AG04449 (cell line): ENCODE results near the gene PTPA.
A peak's percentile ranks its signal among the peaks of the same experiment; 100 is the strongest.

Experiments
- CTCF ChIA-PET: fragments of 350-600 bp; formaldehyde crosslinking; extraction: SDS; loops from one replicate; lab custom pipeline; 2021; ENCODE audit warnings: antibody characterized with exemption; lab: Yijun Ruan, JAX
- POLR2A ChIA-PET: fragments of 400-600, 350-600 bp; formaldehyde crosslinking; extraction: SDS; loops from one replicate; lab custom pipeline; 2020; ENCODE audit warnings: antibody characterized with exemption, inconsistent platforms; lab: Yijun Ruan, JAX
- DNase-seq: peaks from one replicate; pipeline ENCODE4 v3.0.0-alpha.2; 2010; ENCODE audit warnings: low read depth, low spot score
- H3K4me3 ChIP-seq: 2 replicates; pipeline ENCODE4 v1.5.1; 2011; ENCODE audit warnings: low read depth, mild to moderate bottlenecking, control low read depth, low read length
- CTCF ChIP-seq: IDR thresholded peaks from one replicate; pipeline ENCODE4 v1.5.1; 2011; ENCODE audit warnings: mild to moderate bottlenecking, moderate library complexity, low read length, control low read depth, inconsistent platforms; ENCODE audit not compliant: insufficient read depth; ENCODE audit errors: missing control alignments

The PTPA gene

DNA sequence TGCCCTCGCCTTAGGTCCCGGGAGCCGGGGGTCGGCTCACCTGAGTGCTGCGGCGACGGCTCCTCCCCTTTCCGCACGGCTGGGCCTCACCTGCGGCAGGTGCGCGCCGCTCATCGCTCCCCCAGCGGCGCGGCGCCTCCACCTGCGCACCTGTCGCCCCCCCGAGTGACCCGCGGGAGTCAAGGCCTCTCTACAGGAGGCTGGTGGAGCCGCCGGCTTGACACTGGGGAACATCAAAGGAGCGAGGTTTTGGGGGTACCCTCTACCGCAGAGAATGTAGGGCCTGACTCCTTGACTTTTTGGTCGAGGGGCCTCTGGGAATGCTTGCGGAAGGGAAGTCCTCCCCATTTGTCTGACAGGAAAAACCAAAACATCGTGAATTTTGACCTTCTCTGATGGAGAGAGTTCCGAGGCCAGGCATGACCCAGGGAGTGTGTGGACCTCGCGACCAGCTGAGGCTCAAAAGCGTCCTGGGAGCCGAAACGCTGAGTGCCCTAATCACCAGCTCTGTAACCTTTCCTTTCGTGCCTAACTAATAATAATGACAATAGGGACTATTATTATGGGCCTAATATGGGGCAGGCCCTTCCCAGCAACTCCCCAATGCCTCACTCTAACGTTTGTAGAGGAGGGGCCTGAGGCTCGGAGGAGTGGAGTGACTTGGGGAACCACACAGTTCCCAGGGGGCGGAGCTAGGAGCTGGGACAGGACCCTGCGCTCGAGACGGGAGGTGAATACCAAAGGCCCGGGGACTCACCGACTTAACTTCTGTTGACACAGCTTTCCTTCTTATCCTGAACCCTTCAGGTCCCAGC is 67.6 kb downstream of the PTPA start:
- no peak for DNase-seq
- TF ChIP-seq CTCF, result no peak
- peak overlapping the region; percentile 46 for H3K4me3 ChIP-seq
- POLR2A ChIA-PET, result interaction anchor here (0.6 to 9.1 kb wide), 60 partner anchors 9 to 850 kb away, joined by 3 to 233 read pairs (median 5); partner anchors contain the start of genes NTMT1 and PTPA
- CTCF ChIA-PET, result interaction anchor here (0.9 to 15.2 kb wide), 4 partner anchors 10 to 303 kb away, joined by 3 to 345 read pairs (median 6); no protein-coding TSS in a partner anchor

- no peak for DNase-seq
- ChIA-PET POLR2A (interaction anchor here (1.1 kb wide), 1 partner anchor 315 kb away, joined by 5 read pairs; no protein-coding TSS in a partner anchor), CTCF (interaction anchor here (1.1 to 2.2 kb wide), 3 partner anchors 10 to 38 kb away, joined by 3 to 7 read pairs (median 3); no protein-coding TSS in a partner anchor)
Observed at GRCh38 chr9:129181246-129181645, 70.0 kb downstream of the PTPA start.

GRCh38 chr9:129182122-129182521 is 70.9 kb downstream of the PTPA start:
- ChIA-PET CTCF (interaction anchor here (1.1 to 1.8 kb wide), 3 partner anchors 9 to 50 kb away, joined by 3 to 5 read pairs (median 3); no protein-coding TSS in a partner anchor), POLR2A (no interaction called here)
- DNase-seq, result no peak
- no peak for TF ChIP-seq CTCF
- H3K4me3 ChIP-seq, result no peak overlapping the region

More at GRCh38 chr9:129181246-129181645, 70.0 kb downstream of the PTPA start:
- no peak for TF ChIP-seq CTCF
- no peak overlapping the region for H3K4me3 ChIP-seq

DNA sequence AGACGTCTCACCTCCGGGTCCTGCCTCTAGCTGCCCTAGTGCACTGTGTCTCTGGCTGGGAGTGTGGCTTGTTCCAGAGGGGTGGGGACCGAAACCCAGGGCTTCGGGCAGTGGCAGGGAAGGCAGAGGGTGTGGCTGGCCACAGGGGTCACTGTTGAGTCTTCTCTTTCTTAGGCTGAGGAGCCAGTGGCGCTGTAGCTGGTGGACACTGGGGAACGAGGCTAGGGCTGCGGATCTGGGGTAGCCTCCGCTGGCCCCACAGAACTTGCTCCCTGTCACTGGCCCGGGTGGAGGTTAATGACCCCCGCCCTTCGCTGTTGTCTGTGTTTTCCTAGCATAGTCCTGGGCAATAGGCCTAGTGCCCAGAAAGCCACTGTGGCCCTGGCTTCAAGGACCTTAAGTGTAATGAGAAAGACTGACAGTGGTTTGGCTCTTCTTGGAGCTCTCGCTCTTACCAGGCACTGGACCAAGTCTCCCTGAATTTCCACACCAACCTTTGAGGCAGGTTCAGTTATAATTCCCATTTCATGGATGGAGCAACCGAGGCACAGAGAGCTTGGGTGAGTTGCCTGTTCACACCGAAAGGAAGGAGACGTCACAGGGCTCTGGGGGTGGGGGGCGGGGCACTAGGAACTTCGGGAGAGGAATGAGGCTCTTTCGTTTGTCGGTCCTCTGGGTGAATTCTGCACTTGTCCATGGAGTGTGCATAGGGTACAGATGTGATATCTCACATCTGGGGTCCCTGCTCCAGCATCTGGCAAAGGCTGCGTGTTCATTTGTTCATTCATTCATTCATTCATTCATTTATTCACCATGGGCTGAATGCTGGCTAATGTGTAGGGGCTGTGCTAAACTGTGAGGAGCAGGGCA is 71.6 kb downstream of the PTPA start:
- no peak for DNase-seq
- peak; percentile 36 for TF ChIP-seq CTCF
- ChIA-PET CTCF (interaction anchor here (1.1 to 2.2 kb wide), 5 partner anchors 8 to 426 kb away, joined by 3 to 11 read pairs (median 5); no protein-coding TSS in a partner anchor), POLR2A (interaction anchor here (0.8 to 1.2 kb wide), 2 partner anchors 8 to 314 kb away, joined by 3 to 4 read pairs; no protein-coding TSS in a partner anchor)
- H3K4me3 ChIP-seq, result no peak overlapping the region

DNA sequence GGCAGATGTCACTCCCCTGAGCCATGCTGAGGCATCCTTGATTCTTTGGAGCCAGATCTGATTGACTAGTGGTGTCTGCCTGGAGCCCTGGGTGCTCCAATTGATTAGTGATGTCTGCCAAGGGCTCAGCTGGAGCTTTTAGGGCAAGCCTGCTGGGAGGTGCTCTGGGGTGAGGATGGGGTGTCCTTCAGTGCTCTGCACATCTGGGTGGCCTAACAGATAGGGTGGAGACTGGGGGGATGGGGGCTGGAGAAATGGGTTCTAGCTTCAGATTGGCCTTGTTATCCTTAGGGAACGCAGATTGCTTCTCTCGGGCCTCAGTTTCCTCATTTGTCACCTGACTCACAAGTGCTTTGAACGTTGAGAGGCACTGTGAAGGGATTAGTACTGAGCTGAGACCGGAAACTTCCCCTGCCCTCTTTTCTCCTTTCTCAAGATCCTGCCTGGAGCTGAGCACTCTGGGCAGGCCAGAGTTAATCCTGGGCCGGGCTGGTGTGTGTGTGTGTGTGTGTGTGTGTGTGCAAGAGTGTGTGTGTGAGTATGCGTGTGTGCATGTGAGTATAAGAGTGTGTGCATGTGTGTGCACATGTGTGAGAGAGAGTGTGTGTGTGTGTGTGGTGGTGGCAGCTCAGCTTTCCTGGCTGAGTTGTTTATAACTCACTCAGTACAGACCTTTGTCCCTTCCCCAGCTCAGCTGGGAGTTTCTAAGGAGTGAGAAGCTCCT is 72.4 kb downstream of the PTPA start:
- TF ChIP-seq CTCF, result no peak
- H3K4me3 ChIP-seq, result no peak overlapping the region
- no peak for DNase-seq
- POLR2A ChIA-PET, result interaction anchor here (0.8 to 1.2 kb wide), 3 partner anchors 9 to 313 kb away, joined by 3 to 4 read pairs (median 3); no protein-coding TSS in a partner anchor
- CTCF ChIA-PET, result interaction anchor here (1.8 to 2.2 kb wide), 3 partner anchors 9 to 425 kb away, joined by 5 to 11 read pairs (median 6); no protein-coding TSS in a partner anchor
